Subcutaneous abdominal adipose tissue (tissue), 5 donors: ENCODE results near the gene CR2.
"Not testable (repeated sequence)": the region's sequence is repeated elsewhere in the genome, so short reads cannot be mapped to it uniquely, and the experiment has no call there.

Experiments used
- H3K27ac ChIP-seq: one replicate; pipeline ENCODE4 v1.7.0; 2013; ENCODE audit warnings: low read depth, mild to moderate bottlenecking, inconsistent platforms, low read length, moderate library complexity
- H3K27me3 ChIP-seq, 5 donors: one replicate each; pipeline ENCODE4 v1.7.0; 2013; ENCODE audit warnings: low read length in 5 of 5, inconsistent platforms in 1 of 5; ENCODE audit not compliant: control insufficient read depth in 5 of 5, insufficient read depth in 4 of 5
- H3K36me3 ChIP-seq, 5 donors: one replicate each; pipeline ENCODE4 v1.7.0; 2013; ENCODE audit warnings: low read length in 5 of 5; ENCODE audit not compliant: control insufficient read depth in 5 of 5, insufficient read depth in 5 of 5
- H3K4me1 ChIP-seq, 5 donors: one replicate each; pipeline ENCODE4 v1.7.0; 2013; ENCODE audit warnings: low read length in 5 of 5, mild to moderate bottlenecking in 3 of 5, moderate library complexity in 1 of 5; ENCODE audit not compliant: control insufficient read depth in 5 of 5, insufficient read depth in 5 of 5
- H3K4me3 ChIP-seq, 5 donors: one replicate each; pipeline ENCODE4 v1.7.0; 2013; ENCODE audit warnings: low read length in 5 of 5, low read depth in 1 of 5
- H3K9ac ChIP-seq, 5 donors: one replicate each; pipeline ENCODE4 v1.7.0; 2013; ENCODE audit warnings: low read length in 5 of 5, mild to moderate bottlenecking in 4 of 5, moderate library complexity in 3 of 5
- H3K9me3 ChIP-seq, 5 donors: one replicate each; pipeline ENCODE4 v1.7.0; 2013; ENCODE audit warnings: low read length in 5 of 5; ENCODE audit not compliant: control insufficient read depth in 5 of 5
- donor health status: healthy.
- donor health status: healthy.
- donor health status: healthy.
- donor health status: healthy.
- donor health status: healthy.

CR2 gene

GRCh38 chr1:207520400-207521345, 66.5 kb downstream of the CR2 start:
- not testable (repeated sequence) for H3K36me3 ChIP-seq, H3K27me3 ChIP-seq, H3K27ac ChIP-seq, H3K9me3 ChIP-seq, H3K4me1 ChIP-seq, H3K9ac ChIP-seq, H3K4me3 ChIP-seq

GRCh38 chr1:207525239-207525638, 71.1 kb downstream of the CR2 start:
- not testable (repeated sequence) for H3K4me3 ChIP-seq, H3K27me3 ChIP-seq, H3K9me3 ChIP-seq, H3K27ac ChIP-seq, H3K9ac ChIP-seq, H3K4me1 ChIP-seq, H3K36me3 ChIP-seq

- H3K4me1 ChIP-seq, H3K27ac ChIP-seq, H3K4me3 ChIP-seq, H3K9ac ChIP-seq, H3K9me3 ChIP-seq, H3K36me3 ChIP-seq, H3K27me3 ChIP-seq: not testable (repeated sequence)
Observed at GRCh38 chr1:207528401-207528800, 74.3 kb downstream of the CR2 start.

- H3K9me3 ChIP-seq, H3K36me3 ChIP-seq, H3K27me3 ChIP-seq, H3K27ac ChIP-seq, H3K4me1 ChIP-seq, H3K4me3 ChIP-seq, H3K9ac ChIP-seq: not testable (repeated sequence)
Observed at GRCh38 chr1:207536263-207536662, 82.1 kb downstream of the CR2 start.
